AG09309 (cell line): ENCODE data around the gene NOL4.
"Not testable (repeated sequence)": the region's sequence is repeated elsewhere in the genome, so short reads cannot be mapped to it uniquely, and the experiment has no call there.

Experiments
- DNase-seq: peaks from one replicate; pipeline ENCODE4 v3.0.0-alpha.2; 2010; ENCODE audit warnings: low read depth
- H3K4me3 ChIP-seq: 2 replicates; pipeline ENCODE4 v1.5.1; 2011; ENCODE audit warnings: mild to moderate bottlenecking, low read depth, low read length, moderate library complexity; ENCODE audit not compliant: control insufficient read depth
- TF ChIP-seq, protein P1 (sequence below): IDR thresholded peaks from 2 replicates; pipeline ENCODE4 v1.5.1; 2011; ENCODE audit warnings: mild to moderate bottlenecking, low read depth, low read length, inconsistent platforms; ENCODE audit not compliant: insufficient read depth, control insufficient read depth; ENCODE audit errors: missing control alignments

Gene NOL4

DNA sequence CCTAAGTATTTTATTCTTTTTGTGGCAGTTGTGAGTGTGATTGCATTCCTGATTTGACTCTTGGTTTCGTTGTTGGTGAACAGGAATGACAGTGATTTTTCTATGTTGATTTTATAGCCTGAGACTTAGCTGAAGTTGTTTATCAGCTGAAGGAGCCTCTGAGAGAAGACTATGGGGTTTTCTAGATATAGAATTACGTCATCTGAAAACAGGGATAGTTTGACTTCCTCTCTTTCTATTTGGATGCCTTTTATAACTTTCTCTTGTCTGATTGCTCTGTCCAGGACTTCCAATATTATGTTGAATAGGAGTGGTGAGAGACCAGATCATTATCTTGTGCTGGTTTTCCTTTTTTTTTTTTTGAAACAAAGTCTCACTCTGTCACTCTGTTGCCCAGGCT lies 18.0 kb upstream of the NOL4 start:
- no peak overlapping the region for H3K4me3 ChIP-seq
- no peak for DNase-seq
- TF ChIP-seq, protein P1, sequence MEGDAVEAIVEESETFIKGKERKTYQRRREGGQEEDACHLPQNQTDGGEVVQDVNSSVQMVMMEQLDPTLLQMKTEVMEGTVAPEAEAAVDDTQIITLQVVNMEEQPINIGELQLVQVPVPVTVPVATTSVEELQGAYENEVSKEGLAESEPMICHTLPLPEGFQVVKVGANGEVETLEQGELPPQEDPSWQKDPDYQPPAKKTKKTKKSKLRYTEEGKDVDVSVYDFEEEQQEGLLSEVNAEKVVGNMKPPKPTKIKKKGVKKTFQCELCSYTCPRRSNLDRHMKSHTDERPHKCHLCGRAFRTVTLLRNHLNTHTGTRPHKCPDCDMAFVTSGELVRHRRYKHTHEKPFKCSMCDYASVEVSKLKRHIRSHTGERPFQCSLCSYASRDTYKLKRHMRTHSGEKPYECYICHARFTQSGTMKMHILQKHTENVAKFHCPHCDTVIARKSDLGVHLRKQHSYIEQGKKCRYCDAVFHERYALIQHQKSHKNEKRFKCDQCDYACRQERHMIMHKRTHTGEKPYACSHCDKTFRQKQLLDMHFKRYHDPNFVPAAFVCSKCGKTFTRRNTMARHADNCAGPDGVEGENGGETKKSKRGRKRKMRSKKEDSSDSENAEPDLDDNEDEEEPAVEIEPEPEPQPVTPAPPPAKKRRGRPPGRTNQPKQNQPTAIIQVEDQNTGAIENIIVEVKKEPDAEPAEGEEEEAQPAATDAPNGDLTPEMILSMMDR: no peak

DNA sequence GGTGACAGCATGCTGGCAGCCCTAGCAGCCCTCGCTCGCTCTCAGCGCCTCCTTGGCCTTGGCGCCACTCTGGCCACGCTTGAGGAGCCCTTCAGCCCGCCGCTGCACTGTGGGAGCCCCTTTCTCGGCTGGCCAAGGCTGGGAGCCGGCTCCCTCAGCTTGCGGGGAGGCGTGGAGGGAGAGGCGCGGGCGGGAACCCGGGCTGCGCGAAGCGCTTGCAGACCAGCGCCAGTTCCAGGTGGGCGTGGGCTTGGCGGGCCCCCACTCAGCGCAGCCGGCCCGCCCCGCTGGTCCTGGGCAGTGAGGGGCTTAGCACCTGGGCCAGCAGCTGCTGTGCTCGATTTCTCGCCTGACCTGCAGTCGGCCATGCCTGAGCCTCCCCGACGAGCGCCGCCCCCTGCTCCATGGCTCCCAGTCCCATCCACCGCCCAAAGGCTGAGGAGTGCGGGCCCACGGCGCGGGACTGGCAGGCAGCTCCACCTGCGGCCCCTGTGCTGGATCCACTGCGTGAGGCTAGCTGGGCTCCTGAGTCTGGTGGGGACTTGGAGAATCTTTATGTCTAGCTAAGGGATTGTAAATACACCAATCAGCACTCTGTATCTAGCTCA lies 9.2 kb upstream of the NOL4 start:
- not testable (repeated sequence) for DNase-seq, H3K4me3 ChIP-seq

DNA sequence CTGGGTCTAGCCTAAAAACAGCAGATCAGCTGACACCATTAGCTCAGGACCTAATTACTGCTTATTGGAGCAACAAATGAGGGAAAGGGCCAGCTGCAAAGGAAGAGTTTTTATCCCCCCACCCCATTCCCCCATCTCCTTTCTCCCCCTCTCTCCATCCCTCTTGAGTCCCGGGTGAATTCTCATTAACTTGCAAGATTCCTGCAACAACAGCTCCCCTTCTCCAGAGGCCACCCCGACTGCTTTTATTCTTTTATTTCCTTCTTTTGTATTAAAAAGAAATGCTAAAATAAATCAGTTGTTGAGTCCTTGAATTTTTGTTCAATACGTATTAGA lies 473 bp upstream of the NOL4 start:
- TF ChIP-seq, protein P1: no peak
- no peak for DNase-seq
- H3K4me3 ChIP-seq: no peak overlapping the region

DNA sequence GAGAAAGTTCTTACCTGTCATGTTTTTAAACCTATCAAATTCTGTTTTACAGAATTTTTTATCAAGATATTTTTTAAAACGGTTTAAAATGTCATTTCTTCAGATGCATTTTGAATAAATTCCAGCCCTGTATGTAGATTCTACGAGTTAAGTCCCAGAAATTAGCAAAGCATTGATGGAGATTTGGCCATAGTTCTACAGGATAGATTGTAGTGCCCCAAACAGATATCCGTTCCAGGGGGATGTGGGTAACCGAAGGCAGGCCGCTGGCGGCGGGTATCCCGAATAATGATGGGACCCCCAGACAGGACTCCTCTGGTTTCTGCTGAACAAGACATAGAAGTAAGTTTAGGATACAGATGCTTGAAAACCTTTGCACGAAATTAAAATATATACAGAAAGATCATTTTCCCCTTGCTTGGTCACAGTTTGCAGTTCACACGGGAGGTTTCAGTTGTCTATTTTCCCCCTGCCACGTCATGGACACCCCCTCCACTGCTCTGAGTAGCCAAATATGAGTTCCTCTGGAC lies 755 bp downstream of the NOL4 start:
- DNase-seq: no peak
- H3K4me3 ChIP-seq: no peak overlapping the region
- TF ChIP-seq, protein P1: no peak

DNA sequence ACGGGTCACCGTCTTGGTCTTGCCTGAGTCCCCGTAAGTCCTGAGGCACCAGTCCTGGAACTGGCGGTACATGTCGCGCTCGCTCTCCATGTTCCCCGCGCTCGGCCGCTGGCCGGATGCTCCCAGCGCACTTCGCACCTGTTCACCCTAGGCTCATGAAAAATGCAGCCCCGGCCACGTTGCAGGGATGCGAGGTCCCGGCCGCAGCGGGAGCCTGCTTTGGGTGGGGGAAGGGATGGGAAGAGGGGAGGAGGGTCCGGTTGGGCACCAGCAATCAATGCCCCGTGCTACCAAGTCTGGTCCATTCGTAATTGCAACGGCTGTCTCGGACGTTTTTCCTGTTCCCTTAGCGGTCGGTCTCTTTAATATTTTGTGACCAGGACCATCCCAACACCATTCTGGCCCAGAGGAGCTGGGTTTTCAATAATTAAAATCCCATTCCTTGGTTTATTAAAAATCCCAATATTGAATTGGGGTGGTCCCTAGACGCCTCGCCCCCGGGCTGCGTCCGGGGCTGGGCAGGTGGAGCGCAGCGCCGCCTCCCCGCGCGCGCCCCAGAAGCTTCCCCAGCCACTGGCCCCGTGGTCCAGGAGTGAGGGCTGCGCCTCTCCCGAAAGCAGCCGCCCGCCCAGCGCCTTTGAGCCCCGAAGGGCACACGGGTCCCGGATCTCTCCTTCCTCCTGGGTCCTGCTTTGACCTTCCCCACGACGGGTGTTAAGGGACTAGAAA lies 1.4 kb downstream of the NOL4 start:
- DNase-seq: no peak
- TF ChIP-seq, protein P1: no peak
- no peak overlapping the region for H3K4me3 ChIP-seq

DNA sequence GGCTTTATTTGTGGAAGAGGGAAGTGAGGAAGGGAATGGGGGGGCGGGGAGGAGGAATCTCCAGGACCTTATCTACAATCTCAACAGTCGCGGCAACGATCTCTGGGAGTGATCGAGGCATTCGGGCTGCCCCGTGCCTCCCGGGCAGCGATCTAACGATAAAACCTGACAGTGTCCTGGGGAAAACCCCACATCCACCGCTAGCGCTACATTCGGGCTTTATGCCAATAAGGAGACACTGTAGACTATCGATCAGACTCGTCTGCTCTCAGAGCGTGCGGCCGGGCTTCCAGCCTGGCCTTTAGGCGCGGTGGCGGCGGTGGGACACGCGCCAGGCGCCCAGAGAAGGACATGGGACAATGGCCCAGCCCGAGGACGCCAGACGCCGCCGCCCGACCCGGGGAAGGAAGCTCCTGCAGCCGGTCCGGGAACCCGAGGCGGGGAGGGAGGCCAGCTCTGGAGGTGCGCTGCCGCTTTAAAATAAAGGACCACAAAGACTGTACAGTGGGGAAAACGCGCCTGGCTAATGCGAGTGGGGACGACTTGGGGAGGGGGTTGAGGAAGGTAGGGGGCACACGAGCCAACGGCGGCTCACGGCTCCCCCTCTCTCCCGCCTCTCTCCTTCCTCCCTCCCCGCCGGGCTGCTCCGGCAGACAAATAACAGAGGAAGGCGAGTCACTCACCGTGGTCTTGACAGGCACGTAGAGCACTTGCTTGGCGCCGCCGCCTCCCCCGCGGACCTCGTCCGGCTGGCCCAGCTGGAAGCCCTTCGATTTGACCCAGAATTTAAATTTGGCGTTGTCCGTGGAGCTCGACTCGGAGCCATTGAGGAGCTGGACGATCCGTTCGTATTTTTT lies 2.2 kb downstream of the NOL4 start:
- DNase-seq: no peak
- TF ChIP-seq, protein P1: no peak
- no peak overlapping the region for H3K4me3 ChIP-seq

DNA sequence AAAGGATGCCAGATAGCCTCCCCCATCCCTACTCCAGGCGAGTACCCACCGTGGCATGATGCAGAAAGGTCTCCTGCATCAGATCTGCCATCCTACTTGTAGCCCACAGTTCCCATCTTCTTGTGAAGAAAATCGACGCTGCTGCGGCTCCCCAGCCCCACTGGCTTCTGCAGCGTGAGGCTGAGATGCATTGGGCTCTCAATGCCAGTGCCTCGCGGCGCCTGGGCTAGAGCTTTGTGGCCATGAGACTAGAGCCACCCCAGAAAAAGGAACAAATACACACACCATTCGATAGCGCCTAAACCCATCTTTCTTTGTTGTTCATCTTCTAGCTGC lies 2.8 kb downstream of the NOL4 start:
- no peak for DNase-seq
- no peak overlapping the region for H3K4me3 ChIP-seq
- TF ChIP-seq, protein P1: no peak
